HepG2 (cell line): ENCODE measurements around the gene APOC4. TPM values are rescaled to one million over a fixed set of nuclear protein-coding genes. Genes with fewer than 3 reads are reported as not detected.

Experiments used
- DZIP1 ChIP-seq: sonication (generic); formaldehyde crosslinking; IDR thresholded peaks from 2 replicates; pipeline ENCODE4 v1.5.0; 2020; ENCODE audit warnings: mild to moderate bottlenecking, missing genetic modification reagents
- FOXM1 ChIP-seq: sonication (generic); formaldehyde crosslinking; IDR thresholded peaks from 2 replicates; pipeline ENCODE4 v1.5.0; 2020; ENCODE audit warnings: missing genetic modification reagents
- KLF11 ChIP-seq: IDR thresholded peaks from 2 replicates; pipeline ENCODE4 v1.6.1; 2016; ENCODE audit warnings: missing compliant biosample characterization
- MAFG ChIP-seq: sonication (generic); formaldehyde crosslinking; IDR thresholded peaks from 2 replicates; pipeline ENCODE4 v1.5.1; 2020; ENCODE audit warnings: mild to moderate bottlenecking, missing genetic modification reagents
- MED13 ChIP-seq: sonication (generic); formaldehyde crosslinking; IDR thresholded peaks from 2 replicates; pipeline ENCODE4 v1.5.0; 2020; ENCODE audit warnings: missing genetic modification reagents
- NFE2L2 ChIP-seq: fragments of 150-350 bp; IDR thresholded peaks from 2 replicates; pipeline ENCODE4 v1.6.1; 2014; ENCODE audit warnings: low read length
- PATZ1 ChIP-seq: sonication (generic); formaldehyde crosslinking; IDR thresholded peaks from 2 replicates; pipeline ENCODE4 v1.4.0; 2020; ENCODE audit warnings: missing genetic modification reagents
- SKI ChIP-seq: fragments of 450-650 bp; IDR thresholded peaks from one replicate; pipeline ENCODE4 v1.6.1; 2018; ENCODE audit warnings: mild to moderate bottlenecking; ENCODE audit not compliant: partially characterized antibody
- SMARCE1 ChIP-seq: fragments of 450-650 bp; IDR thresholded peaks from 2 replicates; pipeline ENCODE4 v1.6.1; 2017; ENCODE audit warnings: borderline replicate concordance
- USF2 ChIP-seq, 2 experiments: sonication (generic) in 1 of 2; formaldehyde crosslinking in 1 of 2; IDR thresholded peaks; 2 replicates each; pipeline versions ENCODE4 v1.5.1 to v1.6.1; 2011 to 2020; ENCODE audit warnings: borderline replicate concordance in 1 of 2, low read depth in 1 of 2, low read length in 1 of 2, mild to moderate bottlenecking in 1 of 2, missing genetic modification reagents in 1 of 2, moderate library complexity in 1 of 2
- YEATS4 ChIP-seq: sonication (generic); formaldehyde crosslinking; IDR thresholded peaks from 2 replicates; pipeline ENCODE4 v1.4.0; 2020; ENCODE audit warnings: missing genetic modification reagents, borderline replicate concordance
- ZNF10 ChIP-seq: sonication (generic); formaldehyde crosslinking; IDR thresholded peaks from 2 replicates; pipeline ENCODE4 v1.4.0; 2020; ENCODE audit warnings: mild to moderate bottlenecking, low read depth, missing genetic modification reagents, borderline replicate concordance
- ZNF260 ChIP-seq: sonication (generic); formaldehyde crosslinking; IDR thresholded peaks from 2 replicates; pipeline ENCODE4 v1.4.0; 2020; ENCODE audit warnings: missing genetic modification reagents, low read depth, mild to moderate bottlenecking, borderline replicate concordance
- ZNF597 ChIP-seq: sonication (generic); formaldehyde crosslinking; IDR thresholded peaks from 2 replicates; pipeline ENCODE4 v1.5.0; 2020; ENCODE audit warnings: missing genetic modification reagents
- ZNF800 ChIP-seq: sonication (generic); formaldehyde crosslinking; IDR thresholded peaks from 2 replicates; pipeline ENCODE4 v1.4.0; 2020; ENCODE audit warnings: missing genetic modification reagents
- ZNF879 ChIP-seq: sonication (generic); formaldehyde crosslinking; IDR thresholded peaks from 2 replicates; pipeline ENCODE4 v1.8.1; 2023; ENCODE audit warnings: missing genetic modification reagents
- ZNF883 ChIP-seq: sonication (generic); formaldehyde crosslinking; IDR thresholded peaks from 2 replicates; pipeline ENCODE4 v1.5.1; 2020; ENCODE audit warnings: mild to moderate bottlenecking, missing genetic modification reagents; ENCODE audit errors: not compliant biosample characterization
- ZZZ3 ChIP-seq: sonication (generic); formaldehyde crosslinking; IDR thresholded peaks from 2 replicates; pipeline ENCODE4 v1.4.0; 2020; ENCODE audit warnings: missing genetic modification reagents, mild to moderate bottlenecking, borderline replicate concordance
- polyA plus RNA-seq, 8 experiments: library from polyadenylated mRNA; depleted of rRNA in 3 of 8; stranded (reverse) in 7 of 8; unstranded in 1 of 8; fragments of >200 nt; fragmentation: Illumina TruSeq in 4 of 8; extraction: Trizol in 4 of 8; gene quantifications; 2 replicates each; pipeline versions ENCODE4 v1.2.1 to v1.2.3, GENCODE V29; 2011 to 2016; ENCODE audit warnings: low read depth in 4 of 8, missing spikeins in 1 of 8, mixed read lengths in 1 of 8; ENCODE audit not compliant: insufficient read depth in 1 of 8
- total RNA-seq, 5 experiments: library from RNA; depleted of rRNA; stranded (reverse); fragments of >200 nt; fragmentation: Illumina TruSeq; extraction: Trizol; gene quantifications; 2 replicates each; pipeline ENCODE4 v1.2.3, GENCODE V29; 2016; ENCODE audit warnings: low read depth in 1 of 5

APOC4 gene
- total and polyA plus RNA-seq, 2 of the 13 experiments (the other 11 are each of a cell fraction or from before 2014, with no cell fraction given), result 0.46 TPM; not detected in 1

- no peak for TF ChIP-seq DZIP1 (CRISPR knock-in tag)
- no peak for TF ChIP-seq NFE2L2
- TF ChIP-seq FOXM1, result no peak
- TF ChIP-seq SKI, result peak; percentile 37
- 0 out of 2 replicates have a peak, but pooled peaks have one; percentile 35 for TF ChIP-seq KLF11
- 0 out of 2 replicates have a peak, but pooled peaks have one; percentile 23 for TF ChIP-seq USF2 (IDR thresholded peaks at IDR 0.05; ENCODE audit: low read depth, low read length)
- no peak for TF ChIP-seq USF2 (CRISPR knock-in tag; IDR thresholded peaks at IDR 0.05; ENCODE audit: borderline replicate concordance)
- TF ChIP-seq ZNF260 (CRISPR knock-in tag), result no peak
- TF ChIP-seq MAFG (CRISPR knock-in tag), result no peak
- TF ChIP-seq ZNF800, result no peak
- TF ChIP-seq MED13 (CRISPR knock-in tag), result no peak
- no peak for TF ChIP-seq ZNF10 (CRISPR knock-in tag)
- TF ChIP-seq PATZ1 (CRISPR knock-in tag), result no peak
- peak; percentile 31; the same call in 1 of the 2 replicates for TF ChIP-seq ZZZ3 (CRISPR knock-in tag)
- peak; percentile 59; the same call in 1 of the 2 replicates for TF ChIP-seq ZNF879 (CRISPR knock-in tag)
- TF ChIP-seq YEATS4 (CRISPR knock-in tag), result peak; percentile 81; the same call in 1 of the 2 replicates
- no peak for TF ChIP-seq ZNF883 (CRISPR knock-in tag)
- no peak for TF ChIP-seq SMARCE1
- TF ChIP-seq ZNF597 (CRISPR knock-in tag), result no peak
These were observed 12.8 kb downstream of the APOC4 start, which contains the start of gene CLPTM1 (continued) for GRCh38 chr19:44954649-44955504.
